ENCODE data around the gene TJP1.

The TJP1 gene

GRCh38 chr15:29686079-29686425, 136.2 kb downstream of the TJP1 start:
- H3K27ac ChIP-seq: peak overlapping the region; percentile 61
- POLR2A ChIA-PET (ENCODE audit: low non-redundant PET): no interaction called here
- no peak for DNase-seq (ENCODE audit: low spot score)
- TF ChIP-seq, protein P1, sequence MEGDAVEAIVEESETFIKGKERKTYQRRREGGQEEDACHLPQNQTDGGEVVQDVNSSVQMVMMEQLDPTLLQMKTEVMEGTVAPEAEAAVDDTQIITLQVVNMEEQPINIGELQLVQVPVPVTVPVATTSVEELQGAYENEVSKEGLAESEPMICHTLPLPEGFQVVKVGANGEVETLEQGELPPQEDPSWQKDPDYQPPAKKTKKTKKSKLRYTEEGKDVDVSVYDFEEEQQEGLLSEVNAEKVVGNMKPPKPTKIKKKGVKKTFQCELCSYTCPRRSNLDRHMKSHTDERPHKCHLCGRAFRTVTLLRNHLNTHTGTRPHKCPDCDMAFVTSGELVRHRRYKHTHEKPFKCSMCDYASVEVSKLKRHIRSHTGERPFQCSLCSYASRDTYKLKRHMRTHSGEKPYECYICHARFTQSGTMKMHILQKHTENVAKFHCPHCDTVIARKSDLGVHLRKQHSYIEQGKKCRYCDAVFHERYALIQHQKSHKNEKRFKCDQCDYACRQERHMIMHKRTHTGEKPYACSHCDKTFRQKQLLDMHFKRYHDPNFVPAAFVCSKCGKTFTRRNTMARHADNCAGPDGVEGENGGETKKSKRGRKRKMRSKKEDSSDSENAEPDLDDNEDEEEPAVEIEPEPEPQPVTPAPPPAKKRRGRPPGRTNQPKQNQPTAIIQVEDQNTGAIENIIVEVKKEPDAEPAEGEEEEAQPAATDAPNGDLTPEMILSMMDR (conservative IDR thresholded peaks at IDR 0.05; ENCODE audit: low read depth): no peak
- CTCF ChIA-PET: interaction anchor here (0.8 kb wide), 1 partner anchor 22 kb away, joined by 3 read pairs; no protein-coding TSS in a partner anchor

GRCh38 chr15:29685156-29686078, 136.9 kb downstream of the TJP1 start:
- TF ChIP-seq, protein P1 (conservative IDR thresholded peaks at IDR 0.05; ENCODE audit: low read depth): no peak
- peak overlapping the region; percentile 61 for H3K27ac ChIP-seq
- CTCF ChIA-PET: interaction anchor here (0.8 kb wide), 2 partner anchors 22 to 29 kb away, joined by 3 read pairs; no protein-coding TSS in a partner anchor
- POLR2A ChIA-PET (ENCODE audit: low non-redundant PET): no interaction called here
- DNase-seq (ENCODE audit: low spot score): peak; percentile 59

DNA sequence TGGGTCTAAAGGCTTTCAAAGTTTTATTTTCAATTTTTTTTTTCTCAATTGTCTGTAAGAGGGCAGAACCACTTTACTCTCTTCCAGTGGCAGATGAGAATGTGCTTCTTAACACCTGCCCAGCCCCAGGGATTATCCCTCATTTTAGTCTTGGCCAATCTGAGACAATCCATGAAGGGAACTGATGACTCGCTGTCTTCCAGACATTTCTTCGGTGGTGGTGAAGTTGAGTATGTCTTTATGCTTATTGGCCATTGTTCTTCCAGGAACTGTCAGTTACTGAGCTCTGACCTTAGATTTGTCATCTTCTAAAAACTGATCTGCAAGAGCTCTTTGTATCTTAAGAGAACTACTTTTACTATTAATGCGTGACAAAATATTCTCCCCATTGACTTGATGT, 139.5 kb downstream of the TJP1 start:
- POLR2A ChIA-PET (ENCODE audit: low non-redundant PET): no interaction called here
- TF ChIP-seq, protein P1 (conservative IDR thresholded peaks at IDR 0.05; ENCODE audit: low read depth): no peak
- DNase-seq (ENCODE audit: low spot score): no peak
- CTCF ChIA-PET: interaction anchor here (0.6 kb wide), 1 partner anchor 397 kb away, joined by 7 read pairs; no protein-coding TSS in a partner anchor
- H3K27ac ChIP-seq: no peak overlapping the region

GRCh38 chr15:29682361-29682760, 139.9 kb downstream of the TJP1 start:
- DNase-seq (ENCODE audit: low spot score): no peak
- H3K27ac ChIP-seq: no peak overlapping the region
- ChIA-PET POLR2A (ENCODE audit: low non-redundant PET) (no interaction called here), CTCF (interaction anchor here (0.6 kb wide), 1 partner anchor 397 kb away, joined by 7 read pairs; no protein-coding TSS in a partner anchor)
- TF ChIP-seq, protein P1 (conservative IDR thresholded peaks at IDR 0.05; ENCODE audit: low read depth): no peak

DNA sequence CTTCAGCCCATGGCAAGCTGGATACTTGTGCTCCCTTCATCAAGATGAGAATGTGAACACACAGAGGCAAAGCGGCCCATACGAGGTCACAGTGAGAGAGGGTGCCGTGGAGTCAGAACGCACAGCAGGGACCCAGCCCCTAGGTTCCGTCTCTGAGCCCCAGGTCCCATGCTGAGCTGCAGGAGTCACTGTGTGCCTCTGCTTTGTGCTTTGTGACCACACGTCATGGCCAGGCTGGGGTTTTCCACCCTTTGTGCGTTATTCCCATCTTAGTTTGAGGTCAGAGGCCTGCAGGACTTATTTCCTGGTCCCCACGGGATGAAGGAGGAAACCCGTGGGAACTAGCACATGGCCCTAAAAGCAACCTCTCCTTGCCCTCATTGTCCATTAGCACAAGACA, 140.3 kb downstream of the TJP1 start:
- DNase-seq (ENCODE audit: low spot score): no peak
- CTCF ChIA-PET: no interaction called here
- TF ChIP-seq, protein P1 (conservative IDR thresholded peaks at IDR 0.05; ENCODE audit: low read depth): no peak
- POLR2A ChIA-PET (ENCODE audit: low non-redundant PET): no interaction called here
- no peak overlapping the region for H3K27ac ChIP-seq

DNA sequence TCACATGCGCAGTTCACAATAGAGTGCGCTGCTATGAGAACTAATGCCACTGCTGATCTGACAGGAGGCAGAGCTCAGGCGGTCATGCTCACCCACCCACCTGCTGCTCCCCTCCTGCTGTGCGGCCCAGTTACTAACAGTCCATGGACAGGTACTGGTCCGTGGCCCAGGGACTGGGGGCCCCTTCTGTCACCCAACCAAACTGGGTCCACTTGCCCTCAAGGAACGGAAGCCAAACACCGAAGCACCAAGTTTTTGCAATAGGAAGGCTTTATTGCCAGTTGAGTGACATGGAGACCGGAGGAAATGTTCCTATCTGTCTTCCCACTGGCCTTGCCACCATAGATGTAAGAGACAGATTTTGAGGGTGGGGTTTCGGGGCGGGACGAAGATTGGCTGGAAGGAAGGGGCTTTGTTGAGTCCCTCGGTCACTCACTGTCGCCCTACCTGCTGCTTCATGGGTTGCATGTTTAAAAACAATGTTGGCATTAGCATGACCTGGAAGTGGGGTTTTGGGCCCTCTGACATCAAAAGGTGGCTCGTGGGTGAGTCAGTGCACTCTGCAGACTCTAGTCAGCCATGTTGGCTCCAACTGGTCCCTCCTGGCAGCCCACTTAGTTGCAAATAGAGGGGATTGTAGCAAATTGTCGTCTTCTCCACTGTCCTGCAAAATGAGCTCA, 141.0 kb downstream of the TJP1 start:
- ChIA-PET POLR2A (ENCODE audit: low non-redundant PET) (interaction anchor here (0.6 kb wide), 1 partner anchor 21 kb away, joined by 5 read pairs; no protein-coding TSS in a partner anchor), CTCF (no interaction called here)
- no peak overlapping the region for H3K27ac ChIP-seq
- no peak for DNase-seq (ENCODE audit: low spot score)
- TF ChIP-seq, protein P1 (conservative IDR thresholded peaks at IDR 0.05; ENCODE audit: low read depth): no peak

Measured in RWPE1 (cell line).